T-helper 1 cell (primary cell): Measurements from ENCODE around the gene LYRM1.
"Not testable (repeated sequence)": the region's sequence is repeated elsewhere in the genome, so short reads cannot be mapped to it uniquely, and the experiment has no call there.

ENCODE experiments used
- DNase-seq, 5 donors: peaks; one replicate each; pipeline ENCODE4 v3.0.0-alpha.2; 2012 to 2020
- total RNA-seq, 4 donors: gene quantifications; one replicate each; lab custom pipeline; 2026; lab: John Stamatoyannopoulos, UW

The LYRM1 gene, protein sequence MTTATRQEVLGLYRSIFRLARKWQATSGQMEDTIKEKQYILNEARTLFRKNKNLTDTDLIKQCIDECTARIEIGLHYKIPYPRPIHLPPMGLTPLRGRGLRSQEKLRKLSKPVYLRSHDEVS
- total RNA-seq: 15.8 to 23.6 (median 20.3) reads per million in 4 donors

DNA sequence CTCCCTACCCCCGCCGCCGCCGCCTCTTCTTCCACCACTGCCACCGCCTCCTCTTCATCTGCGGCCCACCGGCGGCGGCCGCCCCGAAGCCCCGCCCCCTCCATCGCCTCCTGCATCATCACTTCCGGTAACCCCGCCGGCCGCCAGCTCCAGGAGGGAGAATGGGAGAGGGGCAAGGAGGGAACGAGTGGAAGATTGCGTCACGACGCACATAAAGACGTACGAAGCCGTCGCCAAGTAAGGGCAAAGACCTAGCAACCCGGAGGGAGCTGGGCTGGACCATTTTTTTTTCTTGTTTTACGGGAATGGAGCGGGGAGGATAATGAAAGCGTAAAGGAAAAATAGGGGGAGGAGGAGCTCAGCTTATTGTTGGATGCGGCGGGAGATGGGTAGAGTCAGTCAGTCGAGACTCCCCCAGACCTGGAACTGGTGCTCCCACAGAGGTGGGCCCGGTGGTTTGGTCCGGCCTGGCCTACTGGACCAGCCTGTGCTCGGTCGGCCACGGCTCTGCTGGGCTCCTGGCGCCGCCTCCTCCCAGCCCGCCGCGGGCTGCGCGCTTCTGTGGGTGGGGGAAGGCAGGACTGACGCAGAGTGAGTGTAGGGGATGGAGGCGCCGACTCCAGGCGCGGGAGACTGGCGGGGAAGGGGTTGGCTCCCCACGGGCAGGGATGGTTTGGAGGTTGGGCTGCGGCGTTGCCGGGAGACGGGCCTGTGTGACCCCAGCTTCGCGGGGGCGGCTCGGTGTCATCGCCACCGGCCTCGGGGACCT is at the start of gene LYRM1, which contains the start of gene DCUN1D3:
Gene LYRM1, plus strand, starts transcription at position 473 of the 769 bp plus-strand sequence. CDS start 14,785 bp downstream, outside the sequence.
Gene DCUN1D3, minus strand, starts transcription at position 60 of the 769 bp plus-strand sequence. CDS start 37,820 bp downstream, outside the sequence.
- peak; percentile 82 to 97 (median 83) for DNase-seq

DNA sequence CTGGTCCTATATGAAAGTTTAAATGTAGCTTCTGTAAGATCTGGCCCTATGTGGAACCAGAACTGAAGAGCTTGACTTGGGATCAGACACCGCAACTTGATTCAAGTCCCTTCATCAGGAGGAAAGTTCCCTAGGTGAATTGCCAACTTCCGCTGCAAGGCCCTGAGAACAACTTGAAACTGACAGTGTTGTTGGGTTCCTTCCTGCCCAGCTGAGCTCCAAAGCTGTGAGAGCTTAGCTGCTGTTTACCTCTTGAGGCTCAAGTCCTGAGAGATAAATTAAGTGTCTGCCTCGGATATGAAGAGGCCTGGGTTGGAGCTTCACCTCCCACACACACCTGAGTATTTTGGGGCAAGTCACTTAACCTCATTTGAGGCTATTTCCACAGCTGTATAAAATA is 49.6 kb upstream of the LYRM1 start:
- DNase-seq: no peak

- DNase-seq: no peak
These were observed 49.0 kb upstream of the LYRM1 start for GRCh38 chr16:20851601-20852000.

GRCh38 chr16:20853143-20853542 is 47.4 kb upstream of the LYRM1 start:
- DNase-seq: no peak

- no peak for DNase-seq
These were observed 46.5 kb upstream of the LYRM1 start for GRCh38 chr16:20853981-20854620.

DNA sequence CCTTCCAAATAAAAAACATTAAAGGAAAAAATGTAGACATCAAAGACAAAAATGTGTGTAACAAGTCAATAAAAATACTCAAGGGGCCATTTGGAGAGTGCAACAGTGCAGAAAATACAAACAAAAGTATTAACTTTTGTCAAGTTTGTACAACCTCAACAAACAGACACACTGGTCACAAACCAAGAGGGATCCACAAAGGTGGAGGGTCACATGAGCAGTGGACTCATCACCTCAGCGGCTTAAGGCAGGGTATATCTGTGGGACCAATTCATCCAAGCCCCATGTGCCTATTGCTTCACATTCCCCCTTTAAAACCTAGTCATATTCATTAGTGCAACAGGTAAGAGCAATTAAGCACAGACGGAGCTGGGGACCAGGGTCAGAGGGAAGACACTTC is 45.6 kb upstream of the LYRM1 start:
- DNase-seq: no peak

GRCh38 chr16:20857281-20857680 is 43.3 kb upstream of the LYRM1 start:
- DNase-seq: no peak

GRCh38 chr16:20859229-20859628 is 41.3 kb upstream of the LYRM1 start:
- DNase-seq: no peak

- no peak for DNase-seq
These were observed 40.9 kb upstream of the LYRM1 start for GRCh38 chr16:20859699-20860098.

DNA sequence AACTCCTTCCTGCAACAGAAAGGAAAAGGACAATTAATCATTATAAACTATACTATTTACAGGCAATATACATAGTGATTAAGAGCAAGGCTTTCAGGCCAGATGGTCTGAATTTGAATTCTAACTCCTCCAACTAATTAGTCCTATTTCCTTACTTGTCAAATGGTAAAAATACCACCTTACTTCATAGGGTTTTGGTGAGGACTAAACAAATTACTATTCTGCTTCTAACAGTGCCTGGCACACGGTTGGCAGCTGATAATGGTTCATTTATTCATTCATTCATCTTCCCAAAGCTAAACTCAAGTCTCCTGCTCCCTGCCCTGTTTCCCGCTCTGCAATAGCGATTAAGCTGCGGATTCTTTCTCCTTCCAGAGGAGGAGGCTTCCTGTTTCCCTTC is 40.2 kb upstream of the LYRM1 start:
- no peak for DNase-seq

DNA sequence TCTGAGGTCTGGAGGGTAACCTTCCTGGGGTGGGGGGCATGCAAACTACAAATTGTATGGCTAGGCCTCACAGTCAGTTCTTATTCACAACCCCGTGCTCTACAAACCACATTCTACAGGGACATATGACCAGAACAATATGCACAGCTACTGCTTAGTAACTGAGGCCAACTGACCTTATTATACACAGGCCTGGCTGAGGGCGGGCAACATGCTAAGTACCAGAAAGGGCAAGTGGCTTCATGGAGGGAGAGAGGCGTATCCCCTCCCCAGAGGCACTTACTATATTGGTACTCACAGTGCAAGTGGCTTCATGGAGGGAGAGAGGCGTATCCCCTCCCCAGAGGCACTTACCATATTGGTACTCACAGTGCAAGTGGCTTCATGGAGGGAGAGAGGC is 39.6 kb upstream of the LYRM1 start:
- not testable (repeated sequence) for DNase-seq

- no peak for DNase-seq
These were observed 38.2 kb upstream of the LYRM1 start for GRCh38 chr16:20862162-20862960.

DNA sequence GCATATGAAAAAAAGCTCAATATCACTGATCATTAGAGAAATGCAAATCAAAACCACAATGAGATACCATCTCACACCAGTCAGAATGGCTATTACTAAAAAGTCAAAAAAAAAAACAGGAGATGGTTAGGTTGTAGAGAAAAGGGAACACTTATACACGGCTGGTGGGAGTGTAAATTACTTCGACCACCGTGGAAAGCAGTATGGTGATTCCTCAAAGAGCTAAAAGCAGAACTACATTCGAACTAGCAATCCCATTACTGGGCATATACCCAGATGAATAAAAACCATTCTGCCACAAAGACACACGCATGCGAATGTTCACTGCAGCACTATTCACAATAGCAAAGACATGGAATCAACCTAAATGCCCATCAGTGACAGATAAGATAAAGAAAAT is 36.2 kb upstream of the LYRM1 start:
- not testable (repeated sequence) for DNase-seq

DNA sequence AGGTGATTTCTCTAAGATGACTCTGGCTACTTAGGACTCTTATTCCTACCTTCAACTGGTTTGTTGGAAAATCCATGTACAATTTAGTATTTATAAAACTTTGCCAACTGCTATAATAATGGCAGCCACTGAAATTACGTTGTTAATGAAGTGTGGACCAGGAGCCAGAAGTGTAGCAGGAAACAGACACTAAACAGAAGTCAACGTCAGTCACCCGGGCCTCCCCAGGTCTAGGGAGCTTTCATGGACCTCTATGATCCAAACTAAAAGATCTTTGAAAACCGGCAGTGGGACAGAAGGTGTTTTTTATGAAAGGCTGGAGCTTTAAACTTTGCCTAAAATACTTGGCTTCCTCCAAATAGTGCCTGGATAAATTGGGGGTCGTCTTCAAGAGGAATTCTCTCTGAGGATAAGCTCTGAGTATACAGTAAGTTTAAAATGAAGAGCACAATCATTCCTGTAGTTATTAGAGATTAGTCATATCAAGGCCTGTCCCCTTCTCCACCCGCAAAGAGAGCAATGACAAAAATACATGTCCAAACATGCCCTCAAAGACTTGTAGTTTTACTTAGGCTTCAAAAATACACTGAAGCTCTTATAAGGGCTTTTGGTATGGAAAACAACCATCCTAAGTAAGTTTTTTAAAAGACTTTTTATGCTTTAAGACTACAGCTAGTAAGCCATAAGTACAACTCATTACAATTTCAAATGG is 35.0 kb upstream of the LYRM1 start:
- DNase-seq: peak in 1 of 5 donors; percentile 43

DNA sequence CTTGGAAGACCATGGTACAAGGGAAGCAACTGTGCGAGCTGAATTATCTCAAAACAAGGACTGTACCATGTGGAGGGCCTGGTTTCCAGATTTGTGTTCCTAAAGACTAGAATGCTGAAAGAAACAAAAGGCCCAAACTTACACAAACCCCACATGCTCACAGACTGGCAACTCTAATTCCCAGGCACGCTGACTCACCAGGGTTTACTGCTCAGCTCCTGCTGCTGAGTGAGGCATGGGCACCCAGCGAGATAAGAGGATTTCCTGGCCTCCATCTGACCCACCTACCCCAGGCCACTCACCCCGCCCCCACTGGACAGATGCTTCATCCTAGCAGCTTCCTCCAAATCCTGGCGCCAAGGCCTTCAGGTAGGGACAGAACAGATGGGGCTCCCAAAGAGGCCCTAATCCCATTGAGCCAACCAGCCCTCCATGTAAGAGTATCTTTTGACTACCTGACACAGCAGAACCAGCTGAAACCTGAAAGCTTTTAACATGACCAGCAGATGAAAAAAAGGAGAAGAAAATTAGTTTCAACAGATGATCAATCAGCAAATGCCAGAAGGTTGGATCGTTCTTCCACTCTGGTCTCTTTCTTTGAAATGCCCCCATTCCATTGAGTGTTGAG is 34.3 kb upstream of the LYRM1 start:
- DNase-seq: peak in 1 of 5 donors; percentile 14

GRCh38 chr16:20866801-20867200 is 33.8 kb upstream of the LYRM1 start:
- DNase-seq: no peak

DNA sequence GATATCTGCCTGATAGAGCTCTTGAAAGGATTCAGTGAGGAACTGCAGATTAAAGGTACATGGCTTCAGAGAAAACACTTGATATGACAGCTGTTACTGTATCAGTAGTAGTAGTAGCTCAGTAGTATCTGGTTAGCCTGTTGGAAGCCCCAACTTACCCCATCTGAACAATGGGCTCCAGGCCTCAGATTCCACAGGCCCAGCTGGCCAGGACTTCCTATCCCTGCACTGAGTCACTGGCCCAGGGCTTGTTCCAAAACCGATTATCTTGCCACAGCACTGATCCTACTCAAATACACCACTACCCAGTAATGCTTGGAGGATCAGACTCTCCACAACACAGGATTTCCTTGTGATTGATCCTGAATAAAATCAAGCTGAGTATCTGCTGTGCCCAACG is 33.0 kb upstream of the LYRM1 start:
- DNase-seq: no peak

DNA sequence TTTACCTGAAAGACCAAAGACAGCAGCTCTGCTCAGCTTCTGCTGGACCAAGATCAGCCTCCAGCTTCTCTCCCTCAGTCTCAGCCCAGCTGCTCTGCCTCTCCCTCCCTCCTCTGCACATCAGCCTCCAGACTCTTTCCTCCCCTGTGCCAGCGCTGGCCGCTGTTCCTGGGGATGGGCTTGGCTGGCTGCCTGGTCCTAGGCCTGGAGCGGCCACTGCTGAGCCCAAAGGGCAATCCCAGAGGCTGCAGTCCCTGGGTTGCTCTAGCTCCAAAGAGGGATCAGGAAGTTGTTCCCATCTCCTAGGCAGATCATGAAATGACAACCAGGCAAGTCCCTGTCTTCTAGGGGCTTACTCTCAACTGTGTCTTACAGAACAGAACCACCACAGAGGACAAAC is 31.7 kb upstream of the LYRM1 start:
- no peak for DNase-seq

DNA sequence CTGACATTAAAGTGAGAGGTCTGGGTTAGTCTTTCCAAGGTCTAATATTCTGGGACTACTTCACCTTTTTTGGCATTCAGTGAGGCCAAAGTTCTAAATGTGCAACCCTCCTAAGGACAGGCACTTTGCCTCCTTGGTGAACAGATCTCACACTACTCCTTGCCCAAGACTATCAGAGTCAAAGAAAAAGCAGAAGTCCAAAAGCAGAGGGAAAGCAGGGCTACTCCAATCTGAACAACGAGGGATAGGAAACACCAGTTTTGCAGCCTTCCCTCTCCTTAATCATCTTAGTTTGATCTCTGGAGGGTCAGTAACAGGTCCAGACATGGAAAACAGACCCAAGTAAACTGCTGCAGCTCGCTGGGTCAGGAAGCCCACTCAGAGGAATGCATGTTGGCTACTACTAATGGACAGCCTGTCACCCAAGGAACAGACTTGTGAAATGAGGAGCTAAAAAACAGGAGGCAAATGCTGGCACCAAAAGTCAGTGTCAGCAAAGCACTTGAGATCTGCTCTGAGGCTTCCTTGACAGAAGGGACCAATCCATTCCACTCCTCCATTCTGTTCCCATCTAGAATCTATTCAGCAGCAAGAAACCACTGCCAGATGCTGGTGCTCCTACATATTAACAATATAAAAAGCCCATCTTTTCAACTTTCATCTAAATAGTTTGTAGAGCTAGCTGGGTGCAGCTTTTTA is 30.3 kb upstream of the LYRM1 start:
- no peak for DNase-seq

DNA sequence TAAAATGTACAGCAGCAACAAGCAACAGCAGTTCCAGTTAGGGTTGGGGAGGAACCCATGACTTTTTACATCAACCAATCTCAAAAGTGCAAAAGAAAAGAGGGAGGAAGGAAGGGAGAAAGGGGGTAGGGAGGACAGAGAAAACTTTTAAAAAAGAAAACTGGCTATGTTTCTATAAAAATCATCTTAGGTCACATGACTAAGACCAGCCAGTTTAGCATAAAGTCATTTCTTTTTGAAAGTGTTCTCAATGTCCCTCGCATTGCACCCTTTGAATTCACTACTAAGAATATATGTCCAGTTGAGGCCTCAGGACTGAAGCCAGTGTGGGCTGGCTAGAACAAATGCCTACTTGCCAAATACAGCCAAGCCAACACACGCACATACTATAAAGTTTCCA is 29.3 kb upstream of the LYRM1 start:
- no peak for DNase-seq
